ENCODE results near the gene PHLDB2.

The PHLDB2 gene

GRCh38 chr3:111851511-111851954 lies 7.5 kb upstream of the PHLDB2 start:
- DNase-seq (ENCODE audit: low spot score), result no peak

- no peak for DNase-seq (ENCODE audit: low spot score)
Observed at GRCh38 chr3:111852540-111852939, 6.5 kb upstream of the PHLDB2 start.

GRCh38 chr3:111853068-111853467 lies 6.0 kb upstream of the PHLDB2 start:
- no peak for DNase-seq (ENCODE audit: low spot score)

- no peak for DNase-seq (ENCODE audit: low spot score)
Observed at GRCh38 chr3:111854990-111855389, 4.1 kb upstream of the PHLDB2 start.

GRCh38 chr3:111856501-111856900 lies 2.6 kb upstream of the PHLDB2 start:
- DNase-seq (ENCODE audit: low spot score), result no peak

GRCh38 chr3:111857474-111857873 lies 1.6 kb upstream of the PHLDB2 start:
- no peak for DNase-seq (ENCODE audit: low spot score)

GRCh38 chr3:111858642-111859041 lies 423 bp upstream of the PHLDB2 start:
- DNase-seq (ENCODE audit: low spot score), result no peak

GRCh38 chr3:111859974-111860859 lies 1.2 kb downstream of the PHLDB2 start:
- peak; percentile 91 for DNase-seq (ENCODE audit: low spot score)

GRCh38 chr3:111861391-111861790 lies 2.3 kb downstream of the PHLDB2 start:
- DNase-seq (ENCODE audit: low spot score), result no peak

- no peak for DNase-seq (ENCODE audit: low spot score)
Observed at GRCh38 chr3:111862415-111862814, 3.4 kb downstream of the PHLDB2 start.

GRCh38 chr3:111862974-111863373 lies 3.9 kb downstream of the PHLDB2 start:
- no peak for DNase-seq (ENCODE audit: low spot score)

GRCh38 chr3:111863942-111864694 lies 5.1 kb downstream of the PHLDB2 start:
- no peak for DNase-seq (ENCODE audit: low spot score)

- DNase-seq (ENCODE audit: low spot score), result no peak
Observed at GRCh38 chr3:111864821-111865656, 6.0 kb downstream of the PHLDB2 start.

- no peak for DNase-seq (ENCODE audit: low spot score)
Observed at GRCh38 chr3:111867889-111868426, 8.9 kb downstream of the PHLDB2 start.

- DNase-seq (ENCODE audit: low spot score), result no peak
Observed at GRCh38 chr3:111870620-111871019, 11.6 kb downstream of the PHLDB2 start.

GRCh38 chr3:111871809-111872623 lies 13.0 kb downstream of the PHLDB2 start:
- no peak for DNase-seq (ENCODE audit: low spot score)

- DNase-seq (ENCODE audit: low spot score), result no peak
Observed at GRCh38 chr3:111872979-111873378, 13.9 kb downstream of the PHLDB2 start.

- no peak for DNase-seq (ENCODE audit: low spot score)
Observed at GRCh38 chr3:111874177-111874820, 15.2 kb downstream of the PHLDB2 start.

- DNase-seq (ENCODE audit: low spot score), result no peak
Observed at GRCh38 chr3:111881480-111881879, 22.4 kb downstream of the PHLDB2 start.

GRCh38 chr3:111882194-111882593 lies 23.1 kb downstream of the PHLDB2 start:
- DNase-seq (ENCODE audit: low spot score), result no peak

GRCh38 chr3:111882799-111883198 lies 23.7 kb downstream of the PHLDB2 start:
- DNase-seq (ENCODE audit: low spot score), result no peak
